Activated T-cell treated with anti-CD3 and anti-CD28 coated beads for 4 hours (primary cell): ENCODE measurements around the gene RBKS.
A peak's percentile ranks its signal among the peaks of the same experiment; 100 is the strongest.

Experiments
- DNase-seq: peaks from one replicate; pipeline ENCODE4 v3.0.0-alpha.2; 2020

RBKS gene

GRCh38 chr2:27890146-27890923, at the start of gene RBKS, which contains the start of gene BABAM2:
RBKS (minus strand) TSS chr2:27890387; CDS start chr2:27890345, 42 bp downstream.
BABAM2 (plus strand) TSS chr2:27890729; CDS start chr2:27894557, 3,828 bp downstream.
- DNase-seq, result peak; percentile 89

- no peak for DNase-seq
Measured at GRCh38 chr2:27935026-27935425, 44.8 kb upstream of the RBKS start.

GRCh38 chr2:27932396-27932795, 42.2 kb upstream of the RBKS start:
- DNase-seq, result no peak

GRCh38 chr2:27931361-27931950, 41.3 kb upstream of the RBKS start:
- no peak for DNase-seq

GRCh38 chr2:27929916-27930486, 39.8 kb upstream of the RBKS start:
- no peak for DNase-seq

- no peak for DNase-seq
Measured at GRCh38 chr2:27925766-27926472, 35.7 kb upstream of the RBKS start.

GRCh38 chr2:27922842-27923241, 32.7 kb upstream of the RBKS start:
- no peak for DNase-seq

- DNase-seq, result no peak
Measured at GRCh38 chr2:27921880-27922547, 31.8 kb upstream of the RBKS start.

- DNase-seq, result no peak
Measured at GRCh38 chr2:27921424-27921823, 31.2 kb upstream of the RBKS start.

GRCh38 chr2:27920148-27920885, 30.1 kb upstream of the RBKS start:
- no peak for DNase-seq

- no peak for DNase-seq
Measured at GRCh38 chr2:27916293-27916995, 26.3 kb upstream of the RBKS start.

- no peak for DNase-seq
Measured at GRCh38 chr2:27915874-27916273, 25.7 kb upstream of the RBKS start.

- no peak for DNase-seq
Measured at GRCh38 chr2:27915191-27915590, 25.0 kb upstream of the RBKS start.

- no peak for DNase-seq
Measured at GRCh38 chr2:27914805-27915175, 24.6 kb upstream of the RBKS start.

- no peak for DNase-seq
Measured at GRCh38 chr2:27914041-27914804, 24.0 kb upstream of the RBKS start.

GRCh38 chr2:27912512-27912911, 22.3 kb upstream of the RBKS start:
- no peak for DNase-seq

GRCh38 chr2:27911458-27912210, 21.4 kb upstream of the RBKS start:
- no peak for DNase-seq

GRCh38 chr2:27909901-27910300, 19.7 kb upstream of the RBKS start:
- no peak for DNase-seq

- no peak for DNase-seq
Measured at GRCh38 chr2:27907547-27907946, 17.4 kb upstream of the RBKS start.

- DNase-seq, result no peak
Measured at GRCh38 chr2:27906074-27906473, 15.9 kb upstream of the RBKS start.
